Left forelimb (tissue), 1 donor: Measurements from ENCODE around the gene PTTG1.

Experiments
- DNase-seq: peaks from one replicate; pipeline ENCODE4 v3.0.0-alpha.2; 2018; ENCODE audit warnings: low spot score

PTTG1 gene

GRCh38 chr5:160455600-160455999 is 33.9 kb downstream of the PTTG1 start:
- no peak for DNase-seq

- no peak for DNase-seq
Observed at GRCh38 chr5:160456480-160457177, 35.0 kb downstream of the PTTG1 start.

GRCh38 chr5:160457252-160457651 is 35.6 kb downstream of the PTTG1 start:
- DNase-seq, result no peak

GRCh38 chr5:160458806-160459800 is 37.4 kb downstream of the PTTG1 start:
- no peak for DNase-seq

- no peak for DNase-seq
Observed at GRCh38 chr5:160460377-160461049, 38.9 kb downstream of the PTTG1 start.

- no peak for DNase-seq
Observed at GRCh38 chr5:160461378-160461777, 39.7 kb downstream of the PTTG1 start.

GRCh38 chr5:160462167-160462566 is 40.5 kb downstream of the PTTG1 start:
- DNase-seq, result no peak

GRCh38 chr5:160463227-160463626 is 41.6 kb downstream of the PTTG1 start:
- no peak for DNase-seq

GRCh38 chr5:160463740-160464465 is 42.2 kb downstream of the PTTG1 start:
- no peak for DNase-seq

GRCh38 chr5:160464466-160464797 is 42.8 kb downstream of the PTTG1 start:
- DNase-seq, result no peak

GRCh38 chr5:160466116-160466515 is 44.5 kb downstream of the PTTG1 start:
- no peak for DNase-seq

- no peak for DNase-seq
Observed at GRCh38 chr5:160466889-160467554, 45.4 kb downstream of the PTTG1 start.

- peak; percentile 70 for DNase-seq
Observed at GRCh38 chr5:160467555-160468362, 46.1 kb downstream of the PTTG1 start.

GRCh38 chr5:160468363-160468975 is 46.8 kb downstream of the PTTG1 start:
- no peak for DNase-seq

- DNase-seq, result no peak
Observed at GRCh38 chr5:160469156-160470144, 47.8 kb downstream of the PTTG1 start.

- no peak for DNase-seq
Observed at GRCh38 chr5:160470437-160471361, 49.0 kb downstream of the PTTG1 start.

- DNase-seq, result no peak
Observed at GRCh38 chr5:160471761-160472160, 50.1 kb downstream of the PTTG1 start.

GRCh38 chr5:160472482-160472881 is 50.8 kb downstream of the PTTG1 start:
- DNase-seq, result no peak
